Endothelial cell (in vitro differentiated cells): Measurements from ENCODE around the gene ARFRP1. TPM values are rescaled to one million over a fixed set of nuclear protein-coding genes. Genes with fewer than 3 reads are reported as not detected.

Experiments used
- DNase-seq: peaks from one replicate; pipeline ENCODE4 v3.0.0; 2021; ENCODE audit warnings: low spot score
- H3K27ac Mint-ChIP-seq: one replicate; pipeline ENCODE4 v1.8.0; 2021; ENCODE audit warnings: mixed read lengths, inconsistent platforms; ENCODE audit not compliant: unreplicated experiment
- H3K27me3 Mint-ChIP-seq: one replicate; pipeline ENCODE4 v1.8.0; 2021; ENCODE audit warnings: mild to moderate bottlenecking, moderate library complexity, mixed read lengths, inconsistent platforms; ENCODE audit not compliant: unreplicated experiment
- H3K36me3 Mint-ChIP-seq: one replicate; pipeline ENCODE4 v1.8.0; 2021; ENCODE audit warnings: mild to moderate bottlenecking, low read depth, mixed read lengths, inconsistent platforms; ENCODE audit not compliant: unreplicated experiment
- H3K4me1 Mint-ChIP-seq: one replicate; pipeline ENCODE4 v1.8.0; 2021; ENCODE audit warnings: mild to moderate bottlenecking, mixed read lengths, inconsistent platforms; ENCODE audit not compliant: unreplicated experiment
- H3K4me3 Mint-ChIP-seq: one replicate; pipeline ENCODE4 v1.8.0; 2021; ENCODE audit warnings: mild to moderate bottlenecking, mixed read lengths, inconsistent platforms; ENCODE audit not compliant: unreplicated experiment
- H3K9me3 Mint-ChIP-seq: one replicate; pipeline ENCODE4 v1.8.0; 2021; ENCODE audit warnings: mixed read lengths, inconsistent platforms; ENCODE audit not compliant: unreplicated experiment
- total RNA-seq: library from RNA; stranded (reverse); fragmentation: NEBNext Ultra II Directional; extraction: Animal tissue kit (Norgen Biotek cat#: 25700); gene quantifications from one replicate; pipeline ENCODE4 v1.2.1, GENCODE V29; 2021; ENCODE audit not compliant: unreplicated experiment
- TF ChIP-seq, protein P1 (sequence below): fragments of 200-600 bp; sonication (generic); IDR thresholded peaks from one replicate; pipeline ENCODE4 v1.5.0; 2021; ENCODE audit warnings: antibody characterized with exemption; ENCODE audit not compliant: unreplicated experiment

Gene ARFRP1
- total RNA-seq, 1 donor from 2014 or later: 33.4 TPM

DNA sequence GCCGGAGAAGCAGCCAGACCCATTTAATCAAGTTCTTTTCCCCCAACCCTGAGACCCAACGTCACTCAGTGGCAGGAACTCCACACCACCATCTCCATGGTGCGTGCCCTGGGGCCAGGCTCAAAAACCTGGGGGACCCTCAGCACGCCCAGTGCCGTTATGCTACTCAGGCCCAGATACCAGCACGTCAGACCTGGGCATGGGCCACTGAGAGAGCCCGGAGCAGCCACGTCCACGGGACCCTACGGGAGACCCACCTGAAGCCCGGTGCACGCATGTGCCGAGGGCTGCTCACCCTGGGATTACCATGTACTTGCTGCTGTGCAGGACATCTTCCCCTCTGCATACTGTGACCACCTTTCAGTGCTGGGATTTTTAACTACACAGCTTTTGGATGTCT is 45.6 kb upstream of the ARFRP1 start:
- H3K4me1 Mint-ChIP-seq: peaks cover 4% of the 10 kb centered on the region
- no peaks in the 10 kb centered on the region for H3K9me3 Mint-ChIP-seq
- peaks cover 13% of the 10 kb centered on the region for H3K36me3 Mint-ChIP-seq
- H3K4me3 Mint-ChIP-seq: no peak overlapping the region
- DNase-seq: no peak
- TF ChIP-seq, protein P1, sequence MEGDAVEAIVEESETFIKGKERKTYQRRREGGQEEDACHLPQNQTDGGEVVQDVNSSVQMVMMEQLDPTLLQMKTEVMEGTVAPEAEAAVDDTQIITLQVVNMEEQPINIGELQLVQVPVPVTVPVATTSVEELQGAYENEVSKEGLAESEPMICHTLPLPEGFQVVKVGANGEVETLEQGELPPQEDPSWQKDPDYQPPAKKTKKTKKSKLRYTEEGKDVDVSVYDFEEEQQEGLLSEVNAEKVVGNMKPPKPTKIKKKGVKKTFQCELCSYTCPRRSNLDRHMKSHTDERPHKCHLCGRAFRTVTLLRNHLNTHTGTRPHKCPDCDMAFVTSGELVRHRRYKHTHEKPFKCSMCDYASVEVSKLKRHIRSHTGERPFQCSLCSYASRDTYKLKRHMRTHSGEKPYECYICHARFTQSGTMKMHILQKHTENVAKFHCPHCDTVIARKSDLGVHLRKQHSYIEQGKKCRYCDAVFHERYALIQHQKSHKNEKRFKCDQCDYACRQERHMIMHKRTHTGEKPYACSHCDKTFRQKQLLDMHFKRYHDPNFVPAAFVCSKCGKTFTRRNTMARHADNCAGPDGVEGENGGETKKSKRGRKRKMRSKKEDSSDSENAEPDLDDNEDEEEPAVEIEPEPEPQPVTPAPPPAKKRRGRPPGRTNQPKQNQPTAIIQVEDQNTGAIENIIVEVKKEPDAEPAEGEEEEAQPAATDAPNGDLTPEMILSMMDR: no peak
- no peak overlapping the region for H3K27ac Mint-ChIP-seq
- H3K27me3 Mint-ChIP-seq: peaks cover 19% of the 10 kb centered on the region

DNA sequence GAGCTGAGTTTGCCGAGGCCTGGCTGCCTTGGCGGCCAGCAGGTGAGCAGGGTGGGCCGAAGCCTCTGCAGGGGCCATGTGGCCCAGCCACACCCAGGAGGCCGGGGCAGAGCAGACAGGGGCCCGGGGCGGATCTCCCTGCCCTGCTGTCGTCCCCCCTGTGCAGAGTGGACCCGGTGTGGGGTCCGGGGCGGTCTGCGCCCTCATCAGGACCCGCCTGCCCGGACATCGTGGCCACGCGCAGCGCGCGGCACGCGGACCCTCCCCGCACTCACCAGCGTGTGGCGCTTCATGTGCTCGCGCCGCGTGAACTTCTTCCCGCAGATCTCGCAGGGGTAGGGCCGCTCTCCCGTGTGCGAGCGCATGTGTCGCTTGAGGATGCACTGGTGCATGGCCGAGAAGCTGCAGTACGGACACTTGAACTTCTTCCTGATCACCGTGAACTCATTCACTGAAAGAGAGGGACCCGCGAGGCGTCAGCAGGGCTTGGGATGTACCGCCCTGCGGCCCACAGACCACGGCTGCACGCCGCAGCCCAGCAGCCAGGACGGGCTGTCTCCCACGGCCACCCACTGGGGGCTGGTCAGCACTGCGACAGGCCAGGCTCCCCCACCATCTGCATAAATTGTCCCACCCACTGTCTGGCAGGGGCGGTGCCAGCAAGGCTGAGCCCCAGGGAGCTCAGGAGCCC is 44.8 kb upstream of the ARFRP1 start:
- Mint-ChIP-seq H3K9me3 (no peaks in the 10 kb centered on the region), H3K27ac (no peak overlapping the region), H3K4me3 (no peak overlapping the region), H3K4me1 (peaks cover 4% of the 10 kb centered on the region), H3K27me3 (peaks cover 17% of the 10 kb centered on the region), H3K36me3 (peaks cover 13% of the 10 kb centered on the region)
- no peak for DNase-seq
- TF ChIP-seq, protein P1: no peak

DNA sequence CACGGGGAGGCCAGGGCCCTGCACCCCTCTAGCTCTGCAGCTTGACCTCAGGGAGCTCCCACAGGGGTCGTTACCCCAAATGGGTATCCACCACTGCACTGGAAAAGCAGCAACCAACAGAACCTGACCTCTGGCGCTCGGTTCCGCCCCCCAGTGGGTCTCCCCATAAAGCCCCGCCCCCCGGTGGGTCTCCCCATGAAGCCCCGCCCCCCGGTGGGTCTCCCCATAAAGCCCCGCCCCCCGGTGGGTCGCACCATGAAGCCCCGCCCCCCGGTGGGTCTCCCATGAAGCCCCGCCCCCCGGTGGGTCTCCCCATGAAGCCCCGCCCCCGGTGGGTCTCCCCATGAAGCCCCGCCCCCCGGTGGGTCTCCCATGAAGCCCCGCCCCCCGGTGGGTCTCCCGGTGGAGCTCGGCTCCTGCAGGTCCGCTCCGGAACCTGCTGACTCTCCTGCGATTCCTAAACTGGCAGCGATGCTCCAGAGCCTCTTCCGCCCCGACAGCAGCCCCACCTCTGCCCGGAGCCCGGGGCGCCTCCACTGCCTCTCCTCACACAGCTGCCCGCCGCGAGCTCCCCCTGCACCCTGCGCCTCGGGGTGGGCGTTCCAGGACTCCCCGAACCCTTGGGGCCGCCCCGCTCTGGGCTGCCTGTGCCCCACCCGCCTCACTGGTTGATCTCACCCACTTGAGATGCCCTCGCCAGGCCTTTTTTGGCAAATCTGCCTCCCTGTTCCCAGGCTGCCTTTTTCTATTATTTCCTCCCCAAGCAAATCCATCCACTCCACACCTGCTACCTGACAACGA is 43.9 kb upstream of the ARFRP1 start:
- no peaks in the 10 kb centered on the region for H3K9me3 Mint-ChIP-seq
- H3K4me3 Mint-ChIP-seq: no peak overlapping the region
- no peak for DNase-seq
- H3K27me3 Mint-ChIP-seq: peaks cover 17% of the 10 kb centered on the region
- H3K36me3 Mint-ChIP-seq: peaks cover 12% of the 10 kb centered on the region
- no peak overlapping the region for H3K27ac Mint-ChIP-seq
- H3K4me1 Mint-ChIP-seq: peaks cover 4% of the 10 kb centered on the region
- TF ChIP-seq, protein P1: no peak

DNA sequence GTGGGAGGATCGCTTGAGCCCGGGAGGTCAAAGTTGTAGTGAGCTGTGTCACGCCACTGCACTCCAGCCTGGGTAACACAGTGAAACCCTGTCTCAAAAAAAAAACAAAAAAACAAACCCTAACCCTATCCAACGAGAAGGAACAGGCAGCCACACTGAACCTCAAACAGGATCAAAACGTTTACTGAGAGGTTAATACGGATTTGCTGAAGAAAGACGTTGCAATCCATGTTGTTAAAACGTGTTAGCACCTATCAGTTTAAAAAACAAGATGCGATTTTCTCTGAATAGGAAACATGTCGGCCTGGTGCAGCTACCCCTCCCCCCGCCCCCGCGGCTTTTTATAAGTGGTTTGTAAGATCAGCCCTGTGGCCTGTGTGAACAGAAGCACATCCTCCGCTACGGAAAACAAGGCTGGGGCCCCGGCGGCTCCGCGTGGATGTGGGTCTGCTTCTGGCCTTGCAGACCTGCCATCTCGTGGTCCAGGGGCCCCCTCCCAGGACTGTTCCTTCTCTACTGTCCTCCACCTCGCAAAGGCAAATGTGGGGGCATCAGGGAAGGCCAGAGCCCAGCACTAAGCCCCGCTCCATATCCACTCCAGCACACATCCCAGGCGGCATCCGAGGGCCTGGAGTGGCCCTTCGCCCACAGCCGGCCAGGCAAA is 43.2 kb upstream of the ARFRP1 start:
- no peak overlapping the region for H3K27ac Mint-ChIP-seq
- DNase-seq: no peak
- peaks cover 9% of the 10 kb centered on the region for H3K36me3 Mint-ChIP-seq

More for the DNA sequence above, 43.2 kb upstream of the ARFRP1 start:
- peaks cover 4% of the 10 kb centered on the region for H3K4me1 Mint-ChIP-seq
- H3K9me3 Mint-ChIP-seq: no peaks in the 10 kb centered on the region
- TF ChIP-seq, protein P1: no peak
- peaks cover 17% of the 10 kb centered on the region for H3K27me3 Mint-ChIP-seq
- H3K4me3 Mint-ChIP-seq: no peak overlapping the region
